ENCODE data around the gene SGPP1. TPM values are rescaled to one million over a fixed set of nuclear protein-coding genes. Genes with fewer than 3 reads are reported as not detected.

SGPP1 gene
- total RNA-seq, 1 donor = 38.0 TPM

DNA sequence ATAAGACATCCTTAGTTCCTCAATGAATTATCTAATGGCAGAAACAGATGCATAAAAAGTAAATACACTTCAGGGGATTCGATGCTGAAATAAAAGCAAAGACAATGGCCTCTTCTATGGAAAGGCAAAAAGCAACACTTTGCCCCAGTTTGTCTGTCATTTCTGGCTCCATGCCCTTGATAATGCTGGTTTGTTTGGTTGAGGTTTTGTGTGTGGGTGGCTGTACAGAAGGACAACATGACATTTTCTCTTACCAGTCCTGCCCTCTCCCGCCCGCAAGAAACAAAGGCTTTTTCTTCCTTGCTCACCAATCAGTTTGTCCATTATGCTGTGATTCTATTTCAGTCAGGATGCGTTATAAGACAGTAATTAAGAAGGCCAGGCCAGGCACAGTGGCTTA lies 68.1 kb downstream of the SGPP1 start:
- no peak for TF ChIP-seq CTCF (IDR thresholded peaks at IDR 0.05; ENCODE audit: extremely low read depth, low read depth, low read length)
- H3K4me2 ChIP-seq (ENCODE audit: insufficient read depth, low read length) = peak overlapping the region; percentile 45
- no peak for DNase-seq (ENCODE audit: insufficient read length, low spot score, missing footprints)

GRCh38 chr14:63656194-63656593 lies 71.7 kb downstream of the SGPP1 start:
- no peak for DNase-seq (ENCODE audit: insufficient read length, low spot score, missing footprints)
- no peak overlapping the region for H3K4me2 ChIP-seq (ENCODE audit: insufficient read depth, low read length)
- H3K27ac ChIP-seq (ENCODE audit: low read depth, low read length) = no peak overlapping the region
- H4K20me1 ChIP-seq (ENCODE audit: insufficient read depth, low read length) = no peaks in the 10 kb centered on the region
- peaks cover 13% of the 10 kb centered on the region for H3K4me1 ChIP-seq (ENCODE audit: insufficient read depth, low read length)
- TF ChIP-seq CTCF (IDR thresholded peaks at IDR 0.05; ENCODE audit: extremely low read depth, low read depth, low read length) = no peak
- H3K4me3 ChIP-seq (ENCODE audit: insufficient read depth, low read length) = no peak overlapping the region
- no peaks in the 10 kb centered on the region for H3K79me2 ChIP-seq (ENCODE audit: insufficient read depth, low read length)
- H3K27me3 ChIP-seq (ENCODE audit: insufficient read depth, low read length) = no peaks in the 10 kb centered on the region
- no peaks in the 10 kb centered on the region for H3K9me3 ChIP-seq (ENCODE audit: low read depth, low read length)
- no peaks in the 10 kb centered on the region for H3K36me3 ChIP-seq (ENCODE audit: insufficient read depth, low read length)
- no peak overlapping the region for H2AFZ ChIP-seq (ENCODE audit: low read length)

More for the DNA sequence above, 68.1 kb downstream of the SGPP1 start:
- Histone ChIP-seq H3K79me2 (ENCODE audit: insufficient read depth, low read length) (no peaks in the 10 kb centered on the region), H3K4me1 (ENCODE audit: insufficient read depth, low read length) (peaks cover 7% of the 10 kb centered on the region), H3K9me3 (ENCODE audit: low read depth, low read length) (no peaks in the 10 kb centered on the region), H3K36me3 (ENCODE audit: insufficient read depth, low read length) (no peaks in the 10 kb centered on the region), H3K27me3 (ENCODE audit: insufficient read depth, low read length) (no peaks in the 10 kb centered on the region), H2AFZ (ENCODE audit: low read length) (peak overlapping the region; percentile 80), H3K27ac (ENCODE audit: low read depth, low read length) (no peak overlapping the region), H3K4me3 (ENCODE audit: insufficient read depth, low read length) (no peak overlapping the region), H4K20me1 (ENCODE audit: insufficient read depth, low read length) (no peaks in the 10 kb centered on the region)

DNA sequence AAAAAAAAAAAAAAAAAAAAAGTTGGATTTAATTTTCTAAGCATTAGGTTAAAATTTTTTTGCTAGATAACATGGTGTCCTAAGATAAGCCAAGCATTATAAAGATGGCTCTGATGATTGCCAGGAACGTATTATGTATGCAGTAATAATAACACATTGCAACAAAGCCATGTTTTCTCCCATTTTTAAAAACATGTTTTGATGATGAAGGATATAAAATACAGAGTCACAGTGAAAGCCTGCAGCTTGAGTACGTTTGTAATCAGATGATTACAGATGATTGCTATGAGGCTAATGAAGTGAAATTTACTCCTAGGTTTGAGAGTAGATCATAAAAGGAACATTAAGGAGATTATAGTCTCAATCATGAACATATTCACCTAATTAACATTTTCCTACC lies 72.9 kb downstream of the SGPP1 start:
- no peak overlapping the region for H3K4me3 ChIP-seq (ENCODE audit: insufficient read depth, low read length)
- no peaks in the 10 kb centered on the region for H3K27me3 ChIP-seq (ENCODE audit: insufficient read depth, low read length)
- no peaks in the 10 kb centered on the region for H4K20me1 ChIP-seq (ENCODE audit: insufficient read depth, low read length)
- no peak overlapping the region for H3K27ac ChIP-seq (ENCODE audit: low read depth, low read length)
- H3K9me3 ChIP-seq (ENCODE audit: low read depth, low read length) = no peaks in the 10 kb centered on the region
- H2AFZ ChIP-seq (ENCODE audit: low read length) = no peak overlapping the region
- no peak for TF ChIP-seq CTCF (IDR thresholded peaks at IDR 0.05; ENCODE audit: extremely low read depth, low read depth, low read length)
- no peaks in the 10 kb centered on the region for H3K36me3 ChIP-seq (ENCODE audit: insufficient read depth, low read length)
- H3K79me2 ChIP-seq (ENCODE audit: insufficient read depth, low read length) = no peaks in the 10 kb centered on the region
- peaks cover 18% of the 10 kb centered on the region for H3K4me1 ChIP-seq (ENCODE audit: insufficient read depth, low read length)
- DNase-seq (ENCODE audit: insufficient read length, low spot score, missing footprints) = no peak
- no peak overlapping the region for H3K4me2 ChIP-seq (ENCODE audit: insufficient read depth, low read length)

DNA sequence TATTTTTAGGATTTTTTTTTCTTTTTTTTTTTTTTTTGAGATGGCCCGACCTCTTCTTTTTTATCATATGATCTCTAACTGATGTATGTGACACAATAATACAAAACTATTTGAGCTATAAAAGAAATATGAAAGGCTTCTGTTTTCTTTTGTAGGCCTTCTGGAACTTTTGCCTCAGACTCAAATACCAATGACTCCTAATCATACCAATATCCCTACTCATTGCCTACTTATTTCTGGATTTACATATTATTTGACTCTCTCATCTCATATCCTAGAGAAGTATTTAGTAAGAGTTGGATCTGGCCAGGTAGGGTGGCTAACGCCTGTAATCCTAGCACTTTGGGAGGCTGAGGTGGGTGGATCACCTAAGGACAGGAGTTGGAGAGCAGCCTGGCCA lies 73.5 kb downstream of the SGPP1 start:
- H3K4me1 ChIP-seq (ENCODE audit: insufficient read depth, low read length) = peaks cover 12% of the 10 kb centered on the region
- no peak for DNase-seq (ENCODE audit: insufficient read length, low spot score, missing footprints)
- H3K4me3 ChIP-seq (ENCODE audit: insufficient read depth, low read length) = no peak overlapping the region
- H2AFZ ChIP-seq (ENCODE audit: low read length) = no peak overlapping the region
- no peaks in the 10 kb centered on the region for H3K36me3 ChIP-seq (ENCODE audit: insufficient read depth, low read length)
- no peaks in the 10 kb centered on the region for H3K27me3 ChIP-seq (ENCODE audit: insufficient read depth, low read length)
- H3K79me2 ChIP-seq (ENCODE audit: insufficient read depth, low read length) = no peaks in the 10 kb centered on the region
- no peaks in the 10 kb centered on the region for H3K9me3 ChIP-seq (ENCODE audit: low read depth, low read length)
- H3K27ac ChIP-seq (ENCODE audit: low read depth, low read length) = no peak overlapping the region
- no peaks in the 10 kb centered on the region for H4K20me1 ChIP-seq (ENCODE audit: insufficient read depth, low read length)
- TF ChIP-seq CTCF (IDR thresholded peaks at IDR 0.05; ENCODE audit: extremely low read depth, low read depth, low read length) = no peak
- no peak overlapping the region for H3K4me2 ChIP-seq (ENCODE audit: insufficient read depth, low read length)

All from osteoblast (primary cell).